ENCODE results near the gene GPR32. TPM values are rescaled to one million over a fixed set of nuclear protein-coding genes. Genes with fewer than 3 reads are reported as not detected.
"Not testable (repeated sequence)": the region's sequence is repeated elsewhere in the genome, so short reads cannot be mapped to it uniquely, and the experiment has no call there.

GPR32 gene
- polyA plus RNA-seq, 1 donor from 2014 or later, result not detected

GRCh38 chr19:50743537-50743936 is 26.7 kb upstream of the GPR32 start:
- no peaks in the 10 kb centered on the region for H3K9me2 ChIP-seq (ENCODE audit: insufficient read depth, low read length)
- no peak overlapping the region for H2AFZ ChIP-seq (ENCODE audit: low read depth, low read length)
- no peaks in the 10 kb centered on the region for H3K9me3 ChIP-seq (ENCODE audit: low read length)
- H3K27ac ChIP-seq (ENCODE audit: low read length), result no peak overlapping the region
- H3K4me2 ChIP-seq (ENCODE audit: low read length), result no peak overlapping the region
- no peaks in the 10 kb centered on the region for H3K79me2 ChIP-seq (replicated peaks; ENCODE audit: insufficient read depth, low read length)
- H4K20me1 ChIP-seq (ENCODE audit: insufficient read depth), result no peaks in the 10 kb centered on the region
- H3K27me3 ChIP-seq (ENCODE audit: insufficient read depth, low read depth, low read length), result no peaks in the 10 kb centered on the region
- no peak overlapping the region for H3K9ac ChIP-seq (ENCODE audit: low read length)
- H3F3A ChIP-seq (ENCODE audit: insufficient read depth, low read length, poor library complexity, severe bottlenecking), result no peaks in the 10 kb centered on the region
- H3K4me3 ChIP-seq (ENCODE audit: low read length), result no peak overlapping the region
- no peaks in the 10 kb centered on the region for H3K36me3 ChIP-seq (ENCODE audit: insufficient read depth, low read length)
- no peak for TF ChIP-seq REST (IDR thresholded peaks at IDR 0.05; ENCODE audit: borderline replicate concordance)
- TF ChIP-seq RAD21 (conservative IDR thresholded peaks at IDR 0.05), result no peak
- no peak for TF ChIP-seq CTCF (IDR thresholded peaks at IDR 0.05; ENCODE audit: poor library complexity, severe bottlenecking)
- TF ChIP-seq MXI1 (conservative IDR thresholded peaks at IDR 0.05; ENCODE audit: poor library complexity, severe bottlenecking), result no peak
- no peak for TF ChIP-seq POLR2AphosphoS5 (IDR thresholded peaks at IDR 0.05)
- no peak for TF ChIP-seq EZH2 (IDR thresholded peaks at IDR 0.05; ENCODE audit: borderline replicate concordance, insufficient read depth, low read length, poor library complexity, severe bottlenecking)
- TF ChIP-seq SMC3 (conservative IDR thresholded peaks at IDR 0.05; ENCODE audit: poor library complexity), result no peak
- TF ChIP-seq EP300 (conservative IDR thresholded peaks at IDR 0.05; ENCODE audit: poor library complexity, severe bottlenecking), result no peak
- no peak for TF ChIP-seq TAF1 (IDR thresholded peaks at IDR 0.05; ENCODE audit: low read depth)

DNA sequence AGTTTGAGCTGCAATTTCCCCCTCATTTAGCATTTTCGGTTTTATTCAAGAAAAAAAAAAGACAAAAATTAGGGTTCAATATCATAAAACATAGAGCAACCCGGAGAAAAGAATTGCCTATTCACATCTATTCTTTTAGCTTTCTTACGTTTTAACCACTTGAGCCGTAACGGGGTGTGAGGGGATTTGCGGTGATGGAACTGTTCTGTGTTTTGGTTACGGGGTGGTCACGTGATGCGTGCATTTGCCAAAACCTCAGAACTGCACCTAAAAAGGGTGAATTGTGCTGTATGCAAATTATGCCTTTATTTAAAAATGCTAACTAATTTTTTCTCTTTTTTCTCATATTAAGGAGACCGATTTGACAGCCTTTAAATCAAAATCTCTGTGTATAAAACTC is 25.0 kb upstream of the GPR32 start:
- Histone ChIP-seq H3K27ac (ENCODE audit: low read length) (no peak overlapping the region), H3K4me3 (ENCODE audit: low read length) (no peak overlapping the region), H2AFZ (ENCODE audit: low read depth, low read length) (no peak overlapping the region), H3F3A (ENCODE audit: insufficient read depth, low read length, poor library complexity, severe bottlenecking) (no peaks in the 10 kb centered on the region), H3K9me3 (ENCODE audit: low read length) (no peaks in the 10 kb centered on the region), H3K27me3 (ENCODE audit: insufficient read depth, low read depth, low read length) (no peaks in the 10 kb centered on the region), H3K79me2 (replicated peaks; ENCODE audit: insufficient read depth, low read length) (no peaks in the 10 kb centered on the region), H4K20me1 (ENCODE audit: insufficient read depth) (no peaks in the 10 kb centered on the region), H3K4me2 (ENCODE audit: low read length) (no peak overlapping the region), H3K36me3 (ENCODE audit: insufficient read depth, low read length) (no peaks in the 10 kb centered on the region), H3K9me2 (ENCODE audit: insufficient read depth, low read length) (no peaks in the 10 kb centered on the region), H3K9ac (ENCODE audit: low read length) (no peak overlapping the region)
- no peak for TF ChIP-seq REST (IDR thresholded peaks at IDR 0.05; ENCODE audit: borderline replicate concordance)

DNA sequence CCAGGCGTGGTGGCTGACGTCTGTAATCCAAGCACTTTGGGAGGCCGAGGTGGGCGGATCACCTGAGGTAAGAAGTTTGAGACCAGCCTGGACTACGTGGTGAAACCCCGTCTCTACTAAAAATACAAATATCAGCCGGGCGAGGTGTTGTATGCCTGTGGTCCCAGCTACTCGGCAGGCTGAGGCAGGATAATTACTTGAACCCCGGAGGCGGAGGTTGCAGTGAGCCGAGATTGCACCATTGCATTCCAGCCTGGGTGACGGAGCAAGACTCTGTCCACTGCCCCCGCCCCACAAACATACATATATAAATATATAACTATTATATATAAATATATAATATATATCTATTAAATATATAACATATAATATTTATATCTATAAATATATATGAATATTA is 23.1 kb upstream of the GPR32 start:
- H3K9me3 ChIP-seq (ENCODE audit: low read length); H2AFZ ChIP-seq (ENCODE audit: low read depth, low read length); H3K79me2 ChIP-seq (replicated peaks; ENCODE audit: insufficient read depth, low read length); H3K9ac ChIP-seq (ENCODE audit: low read length); H3K9me2 ChIP-seq (ENCODE audit: insufficient read depth, low read length); H4K20me1 ChIP-seq (ENCODE audit: insufficient read depth); H3F3A ChIP-seq (ENCODE audit: insufficient read depth, low read length, poor library complexity, severe bottlenecking); H3K4me3 ChIP-seq (ENCODE audit: low read length); H3K36me3 ChIP-seq (ENCODE audit: insufficient read depth, low read length); H3K27me3 ChIP-seq (ENCODE audit: insufficient read depth, low read depth, low read length); H3K4me2 ChIP-seq (ENCODE audit: low read length); H3K27ac ChIP-seq (ENCODE audit: low read length): not testable (repeated sequence)

Measured in neural cell (in vitro differentiated cells).